HEK293 (cell line): ENCODE data around the gene ARL3.

ENCODE experiments used
- CTCF ChIP-seq: fragments of 450-650 bp; formaldehyde crosslinking; IDR thresholded peaks from 2 replicates; pipeline ENCODE4 v1.5.1; 2016; ENCODE audit warnings: missing biosample characterization, missing genetic modification characterization
- ZNF341 ChIP-seq: fragments of 450-650 bp; formaldehyde crosslinking; IDR thresholded peaks from 2 replicates; pipeline ENCODE4; 2016; ENCODE audit warnings: low read depth, missing biosample characterization, missing genetic modification characterization
- ZNF433 ChIP-seq: fragments of 450-650 bp; formaldehyde crosslinking; IDR thresholded peaks from 2 replicates; pipeline ENCODE4 v1.5.1; 2016; ENCODE audit warnings: missing biosample characterization, missing genetic modification characterization, low read depth

GRCh38 chr10:102743588-102744373, 29.6 kb upstream of the ARL3 start, which contains the start of gene WBP1L:
- 0 out of 2 replicates have a peak, but pooled peaks have one; percentile 32 for TF ChIP-seq CTCF (tag by site-specific recombination)
- peak; percentile 73 for TF ChIP-seq ZNF341 (tag by site-specific recombination)
- no peak for TF ChIP-seq ZNF433
